OCI-LY3 (cell line): ENCODE measurements around the gene OPCML.

ENCODE experiments used
- EZH2phosphoT487 ChIP-seq: fragments of 200-600 bp; shearing (Covaris generic); IDR thresholded peaks from 2 replicates; pipeline ENCODE4 v1.6.1; 2018; ENCODE audit warnings: antibody characterized with exemption, mixed run types, low read depth
- TF ChIP-seq, protein P1 (sequence below): fragments of 200-600, 300-600 bp; sonication (generic); IDR thresholded peaks from 2 replicates; pipeline ENCODE4 v1.5.1; 2014; ENCODE audit warnings: antibody characterized with exemption, low read length, low read depth

DNA sequence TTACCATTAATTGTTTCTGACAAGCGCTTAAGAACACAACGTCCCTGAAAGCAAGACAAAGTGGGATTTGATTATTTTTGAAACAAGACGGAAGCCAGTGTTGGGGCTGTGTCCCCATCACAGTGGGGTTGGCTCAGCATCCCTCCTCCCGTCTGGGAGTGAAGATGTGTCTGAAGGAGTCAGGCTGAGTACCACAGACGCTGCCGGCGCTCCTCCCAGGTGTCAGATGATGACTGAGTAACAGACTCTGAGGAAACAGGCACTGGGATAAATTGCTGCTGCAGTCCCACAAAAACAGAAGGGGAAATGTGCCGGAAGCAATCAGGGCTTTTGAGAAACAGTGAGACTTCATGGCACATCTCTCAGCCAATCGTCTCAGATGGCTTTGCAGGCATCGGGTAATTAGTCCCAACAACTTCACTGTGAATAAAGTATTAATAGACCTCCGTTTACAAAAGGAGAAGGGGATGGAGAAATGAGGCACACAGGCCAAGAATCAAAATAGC lies 266.7 kb downstream of the OPCML start:
- TF ChIP-seq, protein P1, sequence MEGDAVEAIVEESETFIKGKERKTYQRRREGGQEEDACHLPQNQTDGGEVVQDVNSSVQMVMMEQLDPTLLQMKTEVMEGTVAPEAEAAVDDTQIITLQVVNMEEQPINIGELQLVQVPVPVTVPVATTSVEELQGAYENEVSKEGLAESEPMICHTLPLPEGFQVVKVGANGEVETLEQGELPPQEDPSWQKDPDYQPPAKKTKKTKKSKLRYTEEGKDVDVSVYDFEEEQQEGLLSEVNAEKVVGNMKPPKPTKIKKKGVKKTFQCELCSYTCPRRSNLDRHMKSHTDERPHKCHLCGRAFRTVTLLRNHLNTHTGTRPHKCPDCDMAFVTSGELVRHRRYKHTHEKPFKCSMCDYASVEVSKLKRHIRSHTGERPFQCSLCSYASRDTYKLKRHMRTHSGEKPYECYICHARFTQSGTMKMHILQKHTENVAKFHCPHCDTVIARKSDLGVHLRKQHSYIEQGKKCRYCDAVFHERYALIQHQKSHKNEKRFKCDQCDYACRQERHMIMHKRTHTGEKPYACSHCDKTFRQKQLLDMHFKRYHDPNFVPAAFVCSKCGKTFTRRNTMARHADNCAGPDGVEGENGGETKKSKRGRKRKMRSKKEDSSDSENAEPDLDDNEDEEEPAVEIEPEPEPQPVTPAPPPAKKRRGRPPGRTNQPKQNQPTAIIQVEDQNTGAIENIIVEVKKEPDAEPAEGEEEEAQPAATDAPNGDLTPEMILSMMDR: no peak
- TF ChIP-seq EZH2phosphoT487: no peak
